ENCODE measurements around the gene ATRN. TPM values are rescaled to one million over a fixed set of nuclear protein-coding genes. Genes with fewer than 3 reads are reported as not detected.
A peak's percentile ranks its signal among the peaks of the same experiment; 100 is the strongest.
"Not testable (repeated sequence)": the region's sequence is repeated elsewhere in the genome, so short reads cannot be mapped to it uniquely, and the experiment has no call there.

The ATRN gene
- total and polyA plus RNA-seq, 4 donors = 4.0 to 33.4 (median 16.4) TPM

DNA sequence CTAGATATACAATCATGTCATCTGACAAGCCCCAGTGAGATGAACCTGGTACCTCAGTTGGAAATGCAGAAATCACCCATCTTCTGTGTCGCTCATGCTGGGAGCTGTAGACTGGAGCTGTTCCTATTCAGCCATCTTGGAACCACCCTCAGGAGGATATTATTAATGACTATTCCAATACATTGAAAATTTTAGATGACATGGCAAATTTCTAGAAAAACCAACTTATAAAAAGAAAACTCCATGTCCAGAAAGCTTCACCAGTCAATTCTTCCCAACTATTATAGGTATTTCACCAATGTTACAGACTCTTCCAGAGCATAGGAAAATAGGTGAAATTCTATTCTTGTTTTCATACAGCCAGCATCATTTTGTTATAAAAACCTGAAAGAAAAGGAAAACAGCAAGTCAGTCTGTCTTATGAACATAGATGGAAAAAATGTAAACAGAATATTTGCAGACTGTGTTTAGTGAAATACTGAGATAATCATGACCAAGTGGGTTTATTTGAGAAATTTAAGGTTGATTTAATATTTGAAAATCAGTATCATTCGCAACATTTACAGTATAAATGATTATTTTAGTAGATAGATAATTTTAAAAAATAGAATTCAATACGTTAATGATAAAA lies 43.3 kb downstream of the ATRN start:
- 82 to 93% methylated on average over 3 of the region's 3 CpGs for WGBS, 2 donors
- H3K36me3 ChIP-seq (ENCODE audit: control insufficient read depth in 1 of 2, insufficient read depth in 2 of 2, low read length in 1 of 2) = no peaks in the 10 kb centered on the region
- ATAC-seq (ENCODE audit: low FRiP score) (no peak), DNase-seq (no peak)
- H3K27ac ChIP-seq (ENCODE audit: low read depth in 1 of 2, low read length in 2 of 2) = no peak overlapping the region
- no peaks in the 10 kb centered on the region for H3K9me3 ChIP-seq (ENCODE audit: control insufficient read depth, low read length)
- no peaks in the 10 kb centered on the region for H3K27me3 ChIP-seq (ENCODE audit: control insufficient read depth in 1 of 2, insufficient read depth in 2 of 2, low read length in 1 of 2)
- H3K4me3 ChIP-seq (ENCODE audit: low read length in 2 of 2) = no peak overlapping the region
- no peaks in the 10 kb centered on the region for H3K4me1 ChIP-seq (ENCODE audit: control insufficient read depth in 1 of 2, insufficient read depth in 2 of 2, low read length in 2 of 2)
- intact Hi-C loops (cut with DNase I) = no loop called here

- H3K36me3 ChIP-seq (ENCODE audit: control insufficient read depth in 1 of 2, insufficient read depth in 2 of 2, low read length in 1 of 2) = no peaks in the 10 kb centered on the region
These were observed 44.8 kb downstream of the ATRN start for GRCh38 chr20:3515379-3516170.

GRCh38 chr20:3521852-3522740 lies 51.3 kb downstream of the ATRN start:
- H3K36me3 ChIP-seq (ENCODE audit: control insufficient read depth in 1 of 2, insufficient read depth in 2 of 2, low read length in 1 of 2) = no peaks in the 10 kb centered on the region
- no peak overlapping the region for H3K4me3 ChIP-seq (ENCODE audit: low read length in 2 of 2)
- no peaks in the 10 kb centered on the region for H3K27me3 ChIP-seq (ENCODE audit: control insufficient read depth in 1 of 2, insufficient read depth in 2 of 2, low read length in 1 of 2)
- no peaks in the 10 kb centered on the region for H3K4me1 ChIP-seq (ENCODE audit: control insufficient read depth in 1 of 2, insufficient read depth in 2 of 2, low read length in 2 of 2)
- DNase-seq (no peak), ATAC-seq (ENCODE audit: low FRiP score) (no peak)
- WGBS, 2 donors = 96 to 98% methylated on average over 5 of the region's 5 CpGs
- no peak overlapping the region for H3K27ac ChIP-seq (ENCODE audit: low read depth in 1 of 2, low read length in 2 of 2)
- no peaks in the 10 kb centered on the region for H3K9me3 ChIP-seq (ENCODE audit: control insufficient read depth, low read length)
- intact Hi-C loops (cut with DNase I) = no loop called here

More at GRCh38 chr20:3515379-3516170, 44.8 kb downstream of the ATRN start:
- Histone ChIP-seq H3K4me1 (ENCODE audit: control insufficient read depth in 1 of 2, insufficient read depth in 2 of 2, low read length in 2 of 2) (no peaks in the 10 kb centered on the region), H3K4me3 (ENCODE audit: low read length in 2 of 2) (no peak overlapping the region), H3K9me3 (ENCODE audit: control insufficient read depth, low read length) (no peaks in the 10 kb centered on the region), H3K27ac (ENCODE audit: low read depth in 1 of 2, low read length in 2 of 2) (no peak overlapping the region), H3K27me3 (ENCODE audit: control insufficient read depth in 1 of 2, insufficient read depth in 2 of 2, low read length in 1 of 2) (no peaks in the 10 kb centered on the region)
- WGBS, 2 donors = 60 to 72% methylated on average over 3 of the region's 3 CpGs
- no peak for ATAC-seq (ENCODE audit: low FRiP score)
- DNase-seq = no peak
- intact Hi-C loops (cut with DNase I) = no loop called here

DNA sequence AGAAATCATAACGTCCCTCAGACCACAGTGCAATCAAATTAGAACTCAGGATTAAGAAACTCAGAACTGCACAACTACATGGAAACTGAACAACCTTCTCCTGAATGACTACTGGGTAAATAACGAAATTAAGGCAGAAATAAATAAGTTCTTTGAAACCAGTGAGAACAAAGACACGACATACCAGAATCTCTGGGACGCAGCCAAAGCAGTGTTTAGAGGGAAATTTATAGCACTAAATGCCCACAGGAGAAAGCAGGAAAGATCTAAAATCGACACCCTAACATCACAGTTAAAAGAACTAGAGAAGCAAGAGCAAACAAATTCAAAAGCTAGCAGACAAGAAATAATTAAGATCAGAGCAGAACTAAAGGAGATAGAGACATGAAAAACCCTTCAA lies 53.9 kb downstream of the ATRN start:
- WGBS, 2 donors = 92 to 96% methylated on average over 5 of the region's 5 CpGs
- H3K4me1 ChIP-seq (ENCODE audit: control insufficient read depth in 1 of 2, insufficient read depth in 2 of 2, low read length in 2 of 2); H3K36me3 ChIP-seq (ENCODE audit: control insufficient read depth in 1 of 2, insufficient read depth in 2 of 2, low read length in 1 of 2); H3K27ac ChIP-seq (ENCODE audit: low read depth in 1 of 2, low read length in 2 of 2); intact Hi-C loops (cut with DNase I); H3K9me3 ChIP-seq (ENCODE audit: control insufficient read depth, low read length); DNase-seq; ATAC-seq (ENCODE audit: low FRiP score); H3K27me3 ChIP-seq (ENCODE audit: control insufficient read depth in 1 of 2, insufficient read depth in 2 of 2, low read length in 1 of 2); H3K4me3 ChIP-seq (ENCODE audit: low read length in 2 of 2): not testable (repeated sequence)

- Histone ChIP-seq H3K27me3 (ENCODE audit: control insufficient read depth in 1 of 2, insufficient read depth in 2 of 2, low read length in 1 of 2) (no peaks in the 10 kb centered on the region), H3K27ac (ENCODE audit: low read depth in 1 of 2, low read length in 2 of 2) (no peak overlapping the region), H3K36me3 (ENCODE audit: control insufficient read depth in 1 of 2, insufficient read depth in 2 of 2, low read length in 1 of 2) (no peaks in the 10 kb centered on the region), H3K4me1 (ENCODE audit: control insufficient read depth in 1 of 2, insufficient read depth in 2 of 2, low read length in 2 of 2) (no peaks in the 10 kb centered on the region), H3K9me3 (ENCODE audit: control insufficient read depth, low read length) (no peaks in the 10 kb centered on the region), H3K4me3 (ENCODE audit: low read length in 2 of 2) (no peak overlapping the region)
- 87 to 88% methylated on average over 3 of the region's 3 CpGs for WGBS, 2 donors
- ATAC-seq (ENCODE audit: low FRiP score) (no peak), DNase-seq (no peak)
- intact Hi-C loops (cut with DNase I) = no loop called here
These were observed 61.3 kb downstream of the ATRN start for GRCh38 chr20:3532089-3532615.

DNA sequence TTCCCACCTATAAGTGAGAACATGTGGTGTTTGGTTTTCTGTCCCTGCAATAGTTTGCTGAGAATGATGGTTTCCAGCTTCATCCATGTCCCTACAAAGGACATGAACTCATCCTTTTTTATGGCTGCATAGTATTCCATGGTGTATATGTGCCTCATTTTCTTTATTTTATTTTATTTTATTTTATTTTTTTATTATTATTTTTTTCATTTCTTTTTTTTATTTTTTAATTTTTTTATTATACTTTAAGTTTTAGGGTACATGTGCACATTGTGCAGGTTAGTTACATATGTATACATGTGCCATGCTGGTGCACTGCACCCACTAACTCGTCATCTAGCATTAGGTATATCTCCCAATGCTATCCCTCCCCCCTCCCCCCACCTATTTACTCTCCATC lies 66.9 kb downstream of the ATRN start:
- H3K9me3 ChIP-seq (ENCODE audit: control insufficient read depth, low read length); H3K4me3 ChIP-seq (ENCODE audit: low read length in 2 of 2); H3K27me3 ChIP-seq (ENCODE audit: control insufficient read depth in 1 of 2, insufficient read depth in 2 of 2, low read length in 1 of 2); intact Hi-C loops (cut with DNase I); H3K27ac ChIP-seq (ENCODE audit: low read depth in 1 of 2, low read length in 2 of 2); ATAC-seq (ENCODE audit: low FRiP score); H3K4me1 ChIP-seq (ENCODE audit: control insufficient read depth in 1 of 2, insufficient read depth in 2 of 2, low read length in 2 of 2); H3K36me3 ChIP-seq (ENCODE audit: control insufficient read depth in 1 of 2, insufficient read depth in 2 of 2, low read length in 1 of 2); DNase-seq: not testable (repeated sequence)
- WGBS, 2 donors = 100% methylated on average over 1 of the region's 1 CpG

GRCh38 chr20:3539311-3540107 lies 68.7 kb downstream of the ATRN start:
- H3K27ac ChIP-seq (ENCODE audit: low read depth in 1 of 2, low read length in 2 of 2) = peak overlapping the region in 1 of 2 donors; percentile 62
- intact Hi-C loops (cut with DNase I) = no loop called here
- 2 to 3% methylated on average over 3 of the region's 3 CpGs for WGBS, 2 donors
- H3K36me3 ChIP-seq (ENCODE audit: control insufficient read depth in 1 of 2, insufficient read depth in 2 of 2, low read length in 1 of 2) = peaks cover 0 to 3% of the 10 kb centered on the region in 2 donors
- H3K27me3 ChIP-seq (ENCODE audit: control insufficient read depth in 1 of 2, insufficient read depth in 2 of 2, low read length in 1 of 2) = no peaks in the 10 kb centered on the region
- peaks cover 0 to 3% of the 10 kb centered on the region in 2 donors for H3K4me1 ChIP-seq (ENCODE audit: control insufficient read depth in 1 of 2, insufficient read depth in 2 of 2, low read length in 2 of 2)
- H3K9me3 ChIP-seq (ENCODE audit: control insufficient read depth, low read length) = no peaks in the 10 kb centered on the region
- peak overlapping the region in 1 of 2 donors; percentile 16 for H3K4me3 ChIP-seq (ENCODE audit: low read length in 2 of 2)
- no peak for ATAC-seq (ENCODE audit: low FRiP score)
- no peak for DNase-seq

Measured in aorta (tissue), 5 donors.